GM19467 (cell line): ENCODE results near the gene EGF.

Source experiments
- ATAC-seq: cut with Tn5 transposase; IDR thresholded peaks from one replicate; pipeline ENCODE4 v1.9.1; 2021; ENCODE audit warnings: mild to moderate bottlenecking, moderate library complexity; ENCODE audit not compliant: unreplicated experiment

Gene EGF

GRCh38 chr4:109953556-109953955 lies 40.9 kb downstream of the EGF start:
- ATAC-seq, result no peak

GRCh38 chr4:109955146-109955545 lies 42.5 kb downstream of the EGF start:
- no peak for ATAC-seq

GRCh38 chr4:109957227-109957626 lies 44.5 kb downstream of the EGF start:
- ATAC-seq, result no peak

GRCh38 chr4:109959195-109959594 lies 46.5 kb downstream of the EGF start:
- ATAC-seq, result no peak

- ATAC-seq, result no peak
Measured at GRCh38 chr4:109962401-109962800, 49.7 kb downstream of the EGF start.

- no peak for ATAC-seq
Measured at GRCh38 chr4:109966891-109967481, 54.3 kb downstream of the EGF start.

- ATAC-seq, result peak; percentile 63
Measured at GRCh38 chr4:109967798-109968520, 55.3 kb downstream of the EGF start.

GRCh38 chr4:109969087-109969486 lies 56.4 kb downstream of the EGF start:
- no peak for ATAC-seq

- no peak for ATAC-seq
Measured at GRCh38 chr4:109969919-109970318, 57.2 kb downstream of the EGF start.

GRCh38 chr4:109972786-109973528 lies 60.3 kb downstream of the EGF start:
- no peak for ATAC-seq

- ATAC-seq, result no peak
Measured at GRCh38 chr4:109973529-109973905, 60.8 kb downstream of the EGF start.

GRCh38 chr4:109976189-109976588 lies 63.5 kb downstream of the EGF start:
- ATAC-seq, result no peak

- ATAC-seq, result no peak
Measured at GRCh38 chr4:109977854-109978501, 65.3 kb downstream of the EGF start.

GRCh38 chr4:109978704-109979454 lies 66.2 kb downstream of the EGF start:
- ATAC-seq, result no peak

GRCh38 chr4:109979920-109980717 lies 67.4 kb downstream of the EGF start:
- no peak for ATAC-seq

GRCh38 chr4:109981936-109982335 lies 69.3 kb downstream of the EGF start:
- no peak for ATAC-seq

- no peak for ATAC-seq
Measured at GRCh38 chr4:109982521-109982920, 69.8 kb downstream of the EGF start.

GRCh38 chr4:109985993-109986974 lies 73.6 kb downstream of the EGF start:
- no peak for ATAC-seq

- no peak for ATAC-seq
Measured at GRCh38 chr4:109989044-109989443, 76.4 kb downstream of the EGF start.
